ENCODE measurements around the gene PRSS22.

DNA sequence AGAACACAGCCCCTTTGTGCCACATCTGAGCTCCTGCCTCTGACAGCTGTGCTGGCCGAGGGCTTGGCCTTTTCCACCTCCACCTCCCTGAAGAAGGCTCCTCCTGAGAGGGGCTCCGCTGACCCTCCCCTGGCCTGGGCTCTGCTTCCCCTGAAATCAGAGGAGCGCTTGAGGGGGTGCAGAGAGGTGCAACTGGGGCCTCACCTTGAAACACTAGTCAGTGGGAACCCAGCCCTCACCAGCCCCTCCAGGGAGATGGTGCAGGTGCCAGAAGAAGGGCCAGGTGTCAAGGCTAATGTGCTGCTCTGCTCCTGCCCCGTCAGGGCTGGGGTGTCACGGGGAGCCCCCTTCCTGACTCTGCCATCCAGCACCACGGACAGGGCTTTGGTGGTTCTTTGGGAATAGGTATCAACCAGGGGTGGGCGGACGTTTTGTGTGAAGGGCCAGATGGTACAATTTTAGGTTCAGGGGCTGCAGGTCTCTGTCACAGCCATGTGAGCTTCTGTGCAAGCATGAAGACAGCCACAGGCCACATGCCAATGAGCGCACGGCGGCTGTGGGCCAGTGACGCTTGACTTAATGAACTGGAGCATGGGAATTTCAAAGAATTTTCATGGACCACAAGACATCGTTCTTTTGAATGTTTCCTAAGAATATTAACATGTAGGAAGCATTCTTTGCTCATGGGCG is 30.0 kb downstream of the PRSS22 start:
- TF ChIP-seq FOXA1 (IDR thresholded peaks at IDR 0.05), result no peak
- no peak for TF ChIP-seq ZNF384 (IDR thresholded peaks at IDR 0.05)
- no peak for TF ChIP-seq NFRKB (IDR thresholded peaks at IDR 0.05)
- no peak for TF ChIP-seq TARDBP (IDR thresholded peaks at IDR 0.05)
- no peak for TF ChIP-seq FOXM1 (IDR thresholded peaks at IDR 0.05; ENCODE audit: borderline replicate concordance)
- TF ChIP-seq CTBP1 (IDR thresholded peaks at IDR 0.05; ENCODE audit: borderline replicate concordance), result no peak
- TF ChIP-seq, protein P1, sequence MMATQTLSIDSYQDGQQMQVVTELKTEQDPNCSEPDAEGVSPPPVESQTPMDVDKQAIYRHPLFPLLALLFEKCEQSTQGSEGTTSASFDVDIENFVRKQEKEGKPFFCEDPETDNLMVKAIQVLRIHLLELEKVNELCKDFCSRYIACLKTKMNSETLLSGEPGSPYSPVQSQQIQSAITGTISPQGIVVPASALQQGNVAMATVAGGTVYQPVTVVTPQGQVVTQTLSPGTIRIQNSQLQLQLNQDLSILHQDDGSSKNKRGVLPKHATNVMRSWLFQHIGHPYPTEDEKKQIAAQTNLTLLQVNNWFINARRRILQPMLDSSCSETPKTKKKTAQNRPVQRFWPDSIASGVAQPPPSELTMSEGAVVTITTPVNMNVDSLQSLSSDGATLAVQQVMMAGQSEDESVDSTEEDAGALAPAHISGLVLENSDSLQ (IDR thresholded peaks at IDR 0.05), result no peak
- no peak for TF ChIP-seq HDGF (IDR thresholded peaks at IDR 0.05; ENCODE audit: borderline replicate concordance)
- no peak for TF ChIP-seq BHLHE40 (IDR thresholded peaks at IDR 0.05; ENCODE audit: borderline replicate concordance)
- no peak for TF ChIP-seq SUZ12 (IDR thresholded peaks at IDR 0.05)
- TF ChIP-seq SP1 (IDR thresholded peaks at IDR 0.05), result no peak
- TF ChIP-seq ELF4 (IDR thresholded peaks at IDR 0.05), result no peak
- no peak for TF ChIP-seq FOXK2 (IDR thresholded peaks at IDR 0.05)

Data from HEK293T (cell line).